HG03439 (cell line): Measurements from ENCODE around the gene GSTO2.

Source experiments
- ATAC-seq: cut with Tn5 transposase; IDR thresholded peaks from one replicate; pipeline ENCODE4 v1.9.1; 2021; ENCODE audit warnings: mild to moderate bottlenecking, moderate library complexity; ENCODE audit not compliant: unreplicated experiment

Gene GSTO2

GRCh38 chr10:104279550-104280259 lies 10.7 kb downstream of the GSTO2 start:
- ATAC-seq = no peak

GRCh38 chr10:104281694-104282093 lies 12.7 kb downstream of the GSTO2 start:
- no peak for ATAC-seq

GRCh38 chr10:104284846-104285245 lies 15.9 kb downstream of the GSTO2 start:
- ATAC-seq = no peak

- no peak for ATAC-seq
Observed at GRCh38 chr10:104286939-104287338, 18.0 kb downstream of the GSTO2 start.

- no peak for ATAC-seq
Observed at GRCh38 chr10:104288355-104288754, 19.4 kb downstream of the GSTO2 start.

- ATAC-seq = peak; percentile 99
Observed at GRCh38 chr10:104291439-104291951, 22.5 kb downstream of the GSTO2 start.

- no peak for ATAC-seq
Observed at GRCh38 chr10:104293011-104293410, 24.0 kb downstream of the GSTO2 start.

GRCh38 chr10:104293781-104294321 lies 24.9 kb downstream of the GSTO2 start:
- ATAC-seq = no peak

- no peak for ATAC-seq
Observed at GRCh38 chr10:104296687-104297436, 27.9 kb downstream of the GSTO2 start.

GRCh38 chr10:104297697-104298660 lies 29.0 kb downstream of the GSTO2 start:
- no peak for ATAC-seq

GRCh38 chr10:104299031-104299904 lies 30.3 kb downstream of the GSTO2 start:
- ATAC-seq = no peak

GRCh38 chr10:104300002-104300735 lies 31.2 kb downstream of the GSTO2 start:
- ATAC-seq = no peak

GRCh38 chr10:104300736-104301292 lies 31.8 kb downstream of the GSTO2 start:
- no peak for ATAC-seq

- ATAC-seq = no peak
Observed at GRCh38 chr10:104301907-104302690, 33.1 kb downstream of the GSTO2 start.

GRCh38 chr10:104303594-104304355 lies 34.8 kb downstream of the GSTO2 start:
- ATAC-seq = no peak

- no peak for ATAC-seq
Observed at GRCh38 chr10:104304356-104304745, 35.4 kb downstream of the GSTO2 start.

GRCh38 chr10:104304927-104305326 lies 35.9 kb downstream of the GSTO2 start:
- ATAC-seq = no peak
